K562 (cell line): ENCODE measurements around the gene SEZ6. TPM values are rescaled to one million over a fixed set of nuclear protein-coding genes. Genes with fewer than 3 reads are reported as not detected.

Experiments used
- ATAC-seq: fragments of 200-7000 bp; cut with Tn5 transposase; 3 replicates; pipeline ENCODE4 v1.9.1; 2020; ENCODE audit warnings: moderate library complexity
- BruUV-seq: library from RNA; stranded (reverse); fragments of 400-500 nt; replicated peaks from 2 replicates; lab custom pipeline; 2021; lab: Mats Ljungman, UMichigan
- CTCF ChIA-PET: fragments of 300-600 bp; formaldehyde crosslinking; extraction: SDS; loops from one replicate; lab custom pipeline; 2021; ENCODE audit warnings: low intra/inter-chr PET ratio; lab: Yijun Ruan, JAX
- POLR2A ChIA-PET: fragments of 300-600, 350-650 bp; sonication (Branson Sonifier 250); formaldehyde crosslinking; extraction: SDS; loops from one replicate; lab custom pipeline; 2021; ENCODE audit warnings: antibody characterized with exemption, inconsistent platforms; lab: Yijun Ruan, JAX
- DNase-seq, 4 experiments: peaks; one replicate each; pipeline versions ENCODE4 v3.0.0 to v3.0.0-alpha.2; 2011 to 2018; ENCODE audit warnings: low spot score in 3 of 4, mixed read lengths in 3 of 4; ENCODE audit errors: extremely low read depth in 1 of 4
- FAIRE-seq: peaks from 2 replicates; lab custom pipeline; 2011; peaks lifted over from hg19 to GRCh38; lab: Jason Lieb, UNC
- H2AFZ ChIP-seq: 2 replicates; pipeline ENCODE4 v1.6.0; 2011; ENCODE audit warnings: low read depth, low read length, control low read depth, inconsistent platforms
- H3K27ac ChIP-seq: fragments of 200-600 bp; 3 replicates; pipeline ENCODE4 v1.8.0; 2011; ENCODE audit warnings: low read depth, mild to moderate bottlenecking, control low read depth, inconsistent platforms, low read length, moderate library complexity, mixed read lengths; ENCODE audit errors: extremely low read depth
- H3K27me3 ChIP-seq, 2 experiments: fragments of 300-600 bp in 1 of 2; 2 replicates in 1 of 2; 3 replicates in 1 of 2; pipeline versions ENCODE4 v1.6.0 to v1.8.0; 2011; ENCODE audit warnings: inconsistent platforms in 2 of 2, low read length in 2 of 2, mild to moderate bottlenecking in 1 of 2, mixed read lengths in 1 of 2, moderate library complexity in 1 of 2; ENCODE audit not compliant: control insufficient read depth in 2 of 2, insufficient read depth in 2 of 2
- H3K36me3 ChIP-seq: fragments of 300-600 bp; 3 replicates; pipeline ENCODE4 v1.8.0; 2011; ENCODE audit warnings: mild to moderate bottlenecking, low read length, inconsistent platforms; ENCODE audit not compliant: control insufficient read depth, insufficient read depth
- H3K4me1 ChIP-seq, 2 experiments: fragments of 200-600 bp in 1 of 2; replicated peaks in 1 of 2; 2 replicates in 1 of 2; 3 replicates in 1 of 2; pipeline versions ENCODE4 v1.5.1 to v1.8.0; 2011; ENCODE audit warnings: inconsistent platforms in 2 of 2, low read length in 2 of 2, mild to moderate bottlenecking in 1 of 2, mixed read lengths in 1 of 2, moderate library complexity in 1 of 2; ENCODE audit not compliant: control insufficient read depth in 2 of 2, insufficient read depth in 2 of 2
- H3K4me2 ChIP-seq: 2 replicates; pipeline ENCODE4 v1.6.1; 2011; ENCODE audit warnings: low read length, control low read depth, inconsistent platforms, mixed read lengths; ENCODE audit not compliant: insufficient read depth
- H3K4me3 ChIP-seq: fragments of 200-600 bp; sonication (generic), shearing (Covaris generic); 2 replicates; pipeline ENCODE4 v1.5.1; 2016; ENCODE audit warnings: control low read depth, inconsistent platforms
- H3K79me2 ChIP-seq: fragments of 200-600 bp; 3 replicates; pipeline ENCODE4 v1.8.0; 2011; ENCODE audit warnings: low read length, inconsistent platforms; ENCODE audit not compliant: control insufficient read depth, insufficient read depth
- H3K9ac ChIP-seq, 2 experiments: 2 replicates each; pipeline versions ENCODE4 v1.6.0 to v1.6.1; 2011; ENCODE audit warnings: low read depth in 2 of 2, low read length in 2 of 2, control low read depth in 1 of 2, inconsistent platforms in 1 of 2, mild to moderate bottlenecking in 1 of 2, mixed read lengths in 1 of 2; ENCODE audit not compliant: insufficient read depth in 1 of 2
- H3K9me1 ChIP-seq: one replicate; pipeline ENCODE4 v1.6.0; 2011; ENCODE audit warnings: inconsistent platforms, mild to moderate bottlenecking, low read length, moderate library complexity; ENCODE audit not compliant: control insufficient read depth, insufficient read depth
- H3K9me3 ChIP-seq: replicated peaks from 2 replicates; pipeline ENCODE4 v1.5.1; 2011; ENCODE audit warnings: low read depth, low read length, inconsistent platforms; ENCODE audit not compliant: control insufficient read depth, insufficient read depth
- H4K20me1 ChIP-seq: replicated peaks from 2 replicates; pipeline ENCODE4 v1.6.1; 2011; ENCODE audit warnings: low read length, inconsistent platforms, mixed read lengths; ENCODE audit not compliant: control insufficient read depth, insufficient read depth
- ASH1L ChIP-seq: fragments of 450-650 bp; IDR thresholded peaks from 2 replicates; pipeline ENCODE4 v1.6.1; 2018; ENCODE audit warnings: borderline replicate concordance, mild to moderate bottlenecking, low read depth; ENCODE audit not compliant: partially characterized antibody
- BCOR ChIP-seq: fragments of 450-650 bp; IDR thresholded peaks from 2 replicates; pipeline ENCODE4 v1.6.1; 2016
- ESRRB ChIP-seq: fragments of 250-450 bp; sonication (Bioruptor Pico); IDR thresholded peaks from 2 replicates; pipeline ENCODE4 v1.5.0; 2020; ENCODE audit warnings: mild to moderate bottlenecking, moderate library complexity, borderline replicate concordance
- KHSRP ChIP-seq: fragments of 450-650 bp; IDR thresholded peaks from 2 replicates; pipeline ENCODE4 v1.6.1; 2017
- NEUROD1 ChIP-seq: fragments of 150-350 bp; IDR thresholded peaks from 2 replicates; pipeline ENCODE4 v1.6.1; 2014; ENCODE audit warnings: borderline replicate concordance, low read length, low read depth; ENCODE audit not compliant: partially characterized antibody
- NFIC ChIP-seq: fragments of 450-650 bp; IDR thresholded peaks from 2 replicates; pipeline ENCODE4 v1.6.1; 2017; ENCODE audit warnings: mild to moderate bottlenecking, inconsistent platforms
- NFIX ChIP-seq: fragments of 250-450 bp; sonication (Bioruptor Pico); IDR thresholded peaks from 2 replicates; pipeline ENCODE4 v1.4.0; 2020; ENCODE audit warnings: low read depth, mild to moderate bottlenecking, moderate library complexity
- NR2C2 ChIP-seq, 2 experiments: fragments of 200-800 bp in 1 of 2; sonication (Bioruptor generic) in 1 of 2; sonication (generic) in 1 of 2; formaldehyde crosslinking in 1 of 2; IDR thresholded peaks; 2 replicates each; pipeline versions ENCODE4 v1.6.1 to v1.8.0; 2016 to 2022; ENCODE audit warnings: mild to moderate bottlenecking in 1 of 2, missing compliant biosample characterization in 1 of 2, missing genetic modification characterization in 1 of 2, missing genetic modification reagents in 1 of 2
- PRMT5 ChIP-seq: sonication (generic); formaldehyde crosslinking; IDR thresholded peaks from 2 replicates; pipeline ENCODE4 v1.5.0; 2020; ENCODE audit warnings: missing genetic modification reagents
- SMAD1 ChIP-seq: fragments of 150-350 bp; IDR thresholded peaks from 2 replicates; pipeline ENCODE4 v1.6.1; 2014; ENCODE audit warnings: low read length, low read depth; ENCODE audit not compliant: partially characterized antibody
- TBP ChIP-seq: optimal IDR thresholded peaks from 2 replicates; pipeline ENCODE3; 2011; ENCODE audit warnings: low read depth, low read length, improper control_type of control experiment
- ZNF175 ChIP-seq: fragments of 200-800 bp; sonication (Bioruptor generic); IDR thresholded peaks from 2 replicates; pipeline ENCODE4 v1.6.1; 2016; ENCODE audit warnings: low read depth, mild to moderate bottlenecking, missing genetic modification characterization, missing compliant biosample characterization
- ZNF431 ChIP-seq: sonication (generic); formaldehyde crosslinking; IDR thresholded peaks from 2 replicates; pipeline ENCODE4 v1.8.0; 2022; ENCODE audit warnings: mild to moderate bottlenecking, missing genetic modification reagents
- WGBS: fragments of 100-300 bp; shearing (Covaris generic); methylation state at CpG from one replicate; pipeline ENCODE4 v1.1.6; 2016; ENCODE audit warnings: low coverage, mixed read lengths; ENCODE audit not compliant: insufficient coverage; ENCODE audit errors: missing lambda C conversion rate; 5-methylcytosine and 5-hydroxymethylcytosine counted together
- in situ Hi-C: fragments of 300-500 bp; cut with MboI; formaldehyde crosslinking; loops from 4 replicates; pipeline ENCODE4 v1.15.0; 2018; ENCODE audit warnings: inconsistent platforms, mixed read lengths
- intact Hi-C: fragments of 100-400 bp; cut with micrococcal nuclease; formaldehyde crosslinking; loops from 2 replicates; pipeline ENCODE4 v1.14.2; 2022
- polyA plus RNA-seq, 8 experiments: library from polyadenylated mRNA; depleted of rRNA in 4 of 8; stranded (reverse) in 5 of 8; unstranded in 3 of 8; fragments of >200 nt; fragmentation: Nextera tagmentation in 2 of 8; fragmentation: Illumina TruSeq in 1 of 8; extraction: Ambion mirVana in 2 of 8; extraction: Trizol in 1 of 8; gene quantifications; 2 replicates each; pipeline versions ENCODE4 v1.2.1 to v1.2.3, GENCODE V29; 2011 to 2014; ENCODE audit warnings: inconsistent platforms in 1 of 8, missing spikeins in 1 of 8
- total RNA-seq, 7 experiments: library from RNA; depleted of rRNA in 6 of 7; stranded (reverse); fragments of >200 nt in 6 of 7; fragmentation: Illumina TruSeq in 2 of 7; extraction: Trizol in 2 of 7; gene quantifications; 2 replicates each; pipeline versions ENCODE4 v1.2.1 to v1.2.3, GENCODE V29; 2011 to 2021; ENCODE audit warnings: low replicate concordance in 1 of 7
- TF ChIP-seq, protein P1 (sequence below): fragments of 450-650 bp; formaldehyde crosslinking; IDR thresholded peaks from 2 replicates; pipeline ENCODE4 v1.4.0; 2020; ENCODE audit warnings: mild to moderate bottlenecking
- TF ChIP-seq, protein P2 (sequence below): fragments of 250-450 bp; sonication (Bioruptor Pico); IDR thresholded peaks from 2 replicates; pipeline ENCODE4 v1.8.0; 2021; ENCODE audit warnings: moderate library complexity, mild to moderate bottlenecking, inconsistent platforms
- TF ChIP-seq, protein P3 (sequence below): fragments of 450-650 bp; formaldehyde crosslinking; IDR thresholded peaks from 2 replicates; pipeline ENCODE4 v1.4.0; 2022; ENCODE audit warnings: mild to moderate bottlenecking, moderate library complexity
- TF ChIP-seq, protein P4 (sequence below), 3 experiments: IDR thresholded peaks in 2 of 3; conservative IDR thresholded peaks in 1 of 3; 2 replicates each; pipeline ENCODE4 v1.5.1; 2011 to 2012; ENCODE audit warnings: low read length in 3 of 3, mild to moderate bottlenecking in 3 of 3, control low read depth in 2 of 3, improper control_type of control experiment in 1 of 3, inconsistent platforms in 1 of 3, low read depth in 1 of 3, mixed read lengths in 1 of 3, moderate library complexity in 1 of 3; ENCODE audit not compliant: insufficient read depth in 2 of 3

Gene SEZ6
- total and polyA plus RNA-seq, 9 of the 15 experiments (the other 6 are each of a cell fraction or from before 2014, with no cell fraction given) = not detected

DNA sequence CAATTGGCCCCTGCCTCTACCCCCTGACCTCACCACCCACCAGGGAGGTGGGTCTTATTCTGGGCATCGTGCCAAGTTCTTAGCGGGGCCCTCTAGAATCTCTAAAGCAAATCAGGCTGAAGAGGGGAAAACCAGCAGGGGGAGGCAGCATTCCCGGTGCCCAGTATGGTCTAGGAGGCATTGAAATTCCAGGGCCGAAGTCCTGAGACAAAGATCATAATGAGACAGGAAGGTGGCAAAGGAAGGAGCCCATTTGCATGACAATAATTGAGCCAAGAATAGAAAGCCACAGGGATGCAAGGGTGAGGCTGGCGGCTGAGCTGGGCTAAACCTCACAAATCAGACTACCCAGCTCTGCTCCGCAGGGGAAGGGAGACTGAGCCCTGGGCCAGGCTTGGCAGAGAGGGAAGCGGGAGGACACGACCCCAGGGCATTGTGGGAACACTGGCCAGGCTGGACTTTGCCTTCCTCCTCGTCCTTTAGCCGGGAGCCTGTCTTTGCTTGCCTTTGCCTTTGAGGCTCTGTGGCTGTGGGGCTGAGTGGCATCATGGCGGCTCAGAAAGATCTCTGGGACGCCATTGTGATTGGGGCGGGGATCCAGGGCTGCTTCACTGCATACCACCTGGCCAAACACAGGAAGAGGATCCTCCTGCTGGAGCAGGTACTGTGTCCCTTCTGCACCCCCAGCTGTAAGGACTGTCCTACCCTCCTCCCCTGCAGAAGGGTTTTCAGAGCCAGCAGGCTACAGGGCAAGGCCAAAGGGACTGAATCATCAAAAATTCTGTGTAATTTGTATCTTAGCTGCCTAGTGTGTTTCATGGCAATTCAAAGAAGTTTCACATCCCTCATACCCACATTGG is 37.1 kb upstream of the SEZ6 start, which contains the start of gene PIPOX:
TSS of gene PIPOX (plus strand) at position 463 of the 860 bp plus-strand sequence. CDS start at position 548, 85 bp downstream.
- no peaks in the 10 kb centered on the region for H3K36me3 ChIP-seq
- DNase-seq (peak in 2 of 4 experiments; percentile 23 to 38), ATAC-seq (peak; percentile 12; the same call in 2 of the 3 replicates), FAIRE-seq (no peak)
- in situ Hi-C loops = no loop called here
- ChIA-PET POLR2A (interaction anchor here (0.7 kb wide), 1 partner anchor 75 kb away, joined by 3 read pairs; no protein-coding TSS in a partner anchor), CTCF (interaction anchor here (0.7 kb wide), 1 partner anchor 78 kb away, joined by 3 read pairs; no protein-coding TSS in a partner anchor)
- BruUV-seq = no TSS peak
- intact Hi-C loops = no loop called here
- no peaks in the 10 kb centered on the region for H4K20me1 ChIP-seq
- H2AFZ ChIP-seq = peak within 1 kb of the TSS; percentile 59; the same call in 1 of the 2 replicates
- H3K27ac ChIP-seq = no peak within 1 kb of the TSS
- no peaks in the 10 kb centered on the region for H3K9me3 ChIP-seq
- H3K27me3 ChIP-seq = peaks cover 20 to 25% of the 10 kb centered on the region in 2 experiments
- H3K79me2 ChIP-seq = no peaks in the 10 kb centered on the region
- 12% methylated on average over 10 of the region's 13 CpGs for WGBS
- no peaks in the 10 kb centered on the region for H3K9me1 ChIP-seq
- peak within 1 kb of the TSS; percentile 3; the same call in 1 of the 2 replicates for H3K4me2 ChIP-seq
- no peak within 1 kb of the TSS for H3K4me3 ChIP-seq
- peaks cover 6 to 10% of the 10 kb centered on the region in 2 experiments; a peak in 4 of 5 replicates for H3K4me1 ChIP-seq
- peak within 1 kb of the TSS in 1 of 2 experiments; percentile 50; a peak in 2 of 4 replicates for H3K9ac ChIP-seq
- TF ChIP-seq, protein P1, sequence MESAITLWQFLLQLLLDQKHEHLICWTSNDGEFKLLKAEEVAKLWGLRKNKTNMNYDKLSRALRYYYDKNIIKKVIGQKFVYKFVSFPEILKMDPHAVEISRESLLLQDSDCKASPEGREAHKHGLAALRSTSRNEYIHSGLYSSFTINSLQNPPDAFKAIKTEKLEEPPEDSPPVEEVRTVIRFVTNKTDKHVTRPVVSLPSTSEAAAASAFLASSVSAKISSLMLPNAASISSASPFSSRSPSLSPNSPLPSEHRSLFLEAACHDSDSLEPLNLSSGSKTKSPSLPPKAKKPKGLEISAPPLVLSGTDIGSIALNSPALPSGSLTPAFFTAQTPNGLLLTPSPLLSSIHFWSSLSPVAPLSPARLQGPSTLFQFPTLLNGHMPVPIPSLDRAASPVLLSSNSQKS = no peak
- TF ChIP-seq BCOR (no peak), NR2C2 (CRISPR knock-in tag; IDR thresholded peaks at IDR 0.05) (no peak), NR2C2 (tag; IDR thresholded peaks at IDR 0.05) (peak; percentile 61; the same call in 1 of the 2 replicates), ZNF431 (CRISPR knock-in tag) (no peak), ZNF175 (CRISPR knock-in tag) (0 out of 2 replicates have a peak, but pooled peaks have one; percentile 26), KHSRP (no peak), NFIX (CRISPR knock-in tag) (peak; percentile 93), NEUROD1 (no peak), ASH1L (no peak), TBP (no peak), PRMT5 (no peak), ESRRB (no peak), NFIC (peak; percentile 98), SMAD1 (peak; percentile 58)
- TF ChIP-seq, protein P2, sequence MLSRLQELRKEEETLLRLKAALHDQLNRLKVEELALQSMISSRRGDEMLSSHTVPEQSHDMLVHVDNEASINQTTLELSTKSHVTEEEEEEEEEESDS = no peak
- TF ChIP-seq, protein P3, sequence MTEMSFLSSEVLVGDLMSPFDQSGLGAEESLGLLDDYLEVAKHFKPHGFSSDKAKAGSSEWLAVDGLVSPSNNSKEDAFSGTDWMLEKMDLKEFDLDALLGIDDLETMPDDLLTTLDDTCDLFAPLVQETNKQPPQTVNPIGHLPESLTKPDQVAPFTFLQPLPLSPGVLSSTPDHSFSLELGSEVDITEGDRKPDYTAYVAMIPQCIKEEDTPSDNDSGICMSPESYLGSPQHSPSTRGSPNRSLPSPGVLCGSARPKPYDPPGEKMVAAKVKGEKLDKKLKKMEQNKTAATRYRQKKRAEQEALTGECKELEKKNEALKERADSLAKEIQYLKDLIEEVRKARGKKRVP (CRISPR knock-in tag) = no peak
- TF ChIP-seq, protein P4, sequence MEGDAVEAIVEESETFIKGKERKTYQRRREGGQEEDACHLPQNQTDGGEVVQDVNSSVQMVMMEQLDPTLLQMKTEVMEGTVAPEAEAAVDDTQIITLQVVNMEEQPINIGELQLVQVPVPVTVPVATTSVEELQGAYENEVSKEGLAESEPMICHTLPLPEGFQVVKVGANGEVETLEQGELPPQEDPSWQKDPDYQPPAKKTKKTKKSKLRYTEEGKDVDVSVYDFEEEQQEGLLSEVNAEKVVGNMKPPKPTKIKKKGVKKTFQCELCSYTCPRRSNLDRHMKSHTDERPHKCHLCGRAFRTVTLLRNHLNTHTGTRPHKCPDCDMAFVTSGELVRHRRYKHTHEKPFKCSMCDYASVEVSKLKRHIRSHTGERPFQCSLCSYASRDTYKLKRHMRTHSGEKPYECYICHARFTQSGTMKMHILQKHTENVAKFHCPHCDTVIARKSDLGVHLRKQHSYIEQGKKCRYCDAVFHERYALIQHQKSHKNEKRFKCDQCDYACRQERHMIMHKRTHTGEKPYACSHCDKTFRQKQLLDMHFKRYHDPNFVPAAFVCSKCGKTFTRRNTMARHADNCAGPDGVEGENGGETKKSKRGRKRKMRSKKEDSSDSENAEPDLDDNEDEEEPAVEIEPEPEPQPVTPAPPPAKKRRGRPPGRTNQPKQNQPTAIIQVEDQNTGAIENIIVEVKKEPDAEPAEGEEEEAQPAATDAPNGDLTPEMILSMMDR (IDR thresholded peaks at IDR 0.05 in 2 of 3, conservative IDR thresholded peaks at IDR 0.05 in 1 of 3; ENCODE audit: insufficient read depth in 2 of 3, low read depth in 1 of 3, low read length in 3 of 3) = peak in 1 of 3 experiments; percentile 23; a peak in 2 of 6 replicates
